HepG2 (cell line): ENCODE results near the gene THADA. TPM values are rescaled to one million over a fixed set of nuclear protein-coding genes. Genes with fewer than 3 reads are reported as not detected.

Experiments
- RFXAP ChIP-seq: sonication (generic); formaldehyde crosslinking; IDR thresholded peaks from 2 replicates; pipeline ENCODE4 v1.4.0; 2020; ENCODE audit warnings: missing genetic modification reagents, borderline replicate concordance
- ZFP82 ChIP-seq: sonication (generic); formaldehyde crosslinking; IDR thresholded peaks from 2 replicates; pipeline ENCODE4 v1.5.1; 2020; ENCODE audit warnings: mild to moderate bottlenecking, missing genetic modification reagents, borderline replicate concordance
- ZNF335 ChIP-seq: sonication (generic); formaldehyde crosslinking; IDR thresholded peaks from 2 replicates; pipeline ENCODE4 v1.4.0; 2020; ENCODE audit warnings: missing genetic modification reagents
- polyA plus RNA-seq, 8 experiments: library from polyadenylated mRNA; depleted of rRNA in 3 of 8; stranded (reverse) in 7 of 8; unstranded in 1 of 8; fragments of >200 nt; fragmentation: Illumina TruSeq in 4 of 8; extraction: Trizol in 4 of 8; gene quantifications; 2 replicates each; pipeline versions ENCODE4 v1.2.1 to v1.2.3, GENCODE V29; 2011 to 2016; ENCODE audit warnings: low read depth in 4 of 8, missing spikeins in 1 of 8, mixed read lengths in 1 of 8; ENCODE audit not compliant: insufficient read depth in 1 of 8
- total RNA-seq, 5 experiments: library from RNA; depleted of rRNA; stranded (reverse); fragments of >200 nt; fragmentation: Illumina TruSeq; extraction: Trizol; gene quantifications; 2 replicates each; pipeline ENCODE4 v1.2.3, GENCODE V29; 2016; ENCODE audit warnings: low read depth in 1 of 5
- TF ChIP-seq, protein P1 (sequence below), 2 experiments: sonication (generic) in 1 of 2; formaldehyde crosslinking in 1 of 2; IDR thresholded peaks; 2 replicates each; pipeline versions ENCODE4 v1.4.0 to v1.6.1; 2016 to 2020; ENCODE audit warnings: borderline replicate concordance in 1 of 2, low read depth in 1 of 2, mild to moderate bottlenecking in 1 of 2, missing genetic modification reagents in 1 of 2
- TF ChIP-seq, protein P2 (sequence below): sonication (generic); formaldehyde crosslinking; IDR thresholded peaks from 2 replicates; pipeline ENCODE4 v1.5.1; 2020; ENCODE audit warnings: mild to moderate bottlenecking, missing genetic modification reagents, borderline replicate concordance
- TF ChIP-seq, protein P3 (sequence below): IDR thresholded peaks from 2 replicates; pipeline ENCODE4 v1.6.1; 2012; ENCODE audit warnings: inconsistent platforms
- TF ChIP-seq, protein P4 (sequence below): sonication (generic); formaldehyde crosslinking; IDR thresholded peaks from 2 replicates; pipeline ENCODE4 v1.8.1; 2023; ENCODE audit warnings: mild to moderate bottlenecking, missing genetic modification reagents
- TF ChIP-seq, protein P5 (sequence below), 2 experiments: sonication (generic) in 1 of 2; formaldehyde crosslinking in 1 of 2; IDR thresholded peaks; 2 replicates each; pipeline versions ENCODE4 v1.4.0 to v1.6.1; 2018 to 2020; ENCODE audit warnings: missing genetic modification reagents in 2 of 2, borderline replicate concordance in 1 of 2, low read depth in 1 of 2, mild to moderate bottlenecking in 1 of 2, missing biosample characterization in 1 of 2
- TF ChIP-seq, protein P6 (sequence below): sonication (generic); formaldehyde crosslinking; IDR thresholded peaks from 2 replicates; pipeline ENCODE4; 2020; ENCODE audit warnings: missing genetic modification reagents, mild to moderate bottlenecking, borderline replicate concordance

THADA gene
- total and polyA plus RNA-seq, 2 of the 13 experiments (the other 11 are each of a cell fraction or from before 2014, with no cell fraction given): 12.7 to 21.7 TPM

DNA sequence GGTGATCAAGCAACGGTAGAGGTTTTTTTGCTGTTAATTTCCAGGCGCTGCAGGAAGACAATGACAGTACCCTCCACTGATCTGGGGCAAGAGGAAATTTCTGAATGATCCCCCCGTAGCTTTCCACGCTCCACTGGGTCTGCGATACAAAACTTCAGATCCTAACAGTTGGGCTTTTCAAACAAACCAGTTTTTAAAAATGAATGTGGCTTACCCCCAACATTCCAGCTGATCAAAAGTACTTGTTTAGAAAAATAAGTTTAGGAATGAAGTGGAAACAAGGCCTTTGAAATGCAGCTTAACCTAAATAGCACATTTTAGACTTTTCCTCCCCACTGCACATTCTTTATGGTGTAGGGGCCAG, 375.1 kb downstream of the THADA start (continued):
- TF ChIP-seq, protein P1, sequence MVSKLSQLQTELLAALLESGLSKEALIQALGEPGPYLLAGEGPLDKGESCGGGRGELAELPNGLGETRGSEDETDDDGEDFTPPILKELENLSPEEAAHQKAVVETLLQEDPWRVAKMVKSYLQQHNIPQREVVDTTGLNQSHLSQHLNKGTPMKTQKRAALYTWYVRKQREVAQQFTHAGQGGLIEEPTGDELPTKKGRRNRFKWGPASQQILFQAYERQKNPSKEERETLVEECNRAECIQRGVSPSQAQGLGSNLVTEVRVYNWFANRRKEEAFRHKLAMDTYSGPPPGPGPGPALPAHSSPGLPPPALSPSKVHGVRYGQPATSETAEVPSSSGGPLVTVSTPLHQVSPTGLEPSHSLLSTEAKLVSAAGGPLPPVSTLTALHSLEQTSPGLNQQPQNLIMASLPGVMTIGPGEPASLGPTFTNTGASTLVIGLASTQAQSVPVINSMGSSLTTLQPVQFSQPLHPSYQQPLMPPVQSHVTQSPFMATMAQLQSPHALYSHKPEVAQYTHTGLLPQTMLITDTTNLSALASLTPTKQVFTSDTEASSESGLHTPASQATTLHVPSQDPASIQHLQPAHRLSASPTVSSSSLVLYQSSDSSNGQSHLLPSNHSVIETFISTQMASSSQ (IDR thresholded peaks at IDR 0.05; ENCODE audit: low read depth): no peak
- TF ChIP-seq, protein P1 (CRISPR knock-in tag; IDR thresholded peaks at IDR 0.05; ENCODE audit: borderline replicate concordance): 0 out of 2 replicates have a peak, but pooled peaks have one; percentile 24
- TF ChIP-seq, protein P2, sequence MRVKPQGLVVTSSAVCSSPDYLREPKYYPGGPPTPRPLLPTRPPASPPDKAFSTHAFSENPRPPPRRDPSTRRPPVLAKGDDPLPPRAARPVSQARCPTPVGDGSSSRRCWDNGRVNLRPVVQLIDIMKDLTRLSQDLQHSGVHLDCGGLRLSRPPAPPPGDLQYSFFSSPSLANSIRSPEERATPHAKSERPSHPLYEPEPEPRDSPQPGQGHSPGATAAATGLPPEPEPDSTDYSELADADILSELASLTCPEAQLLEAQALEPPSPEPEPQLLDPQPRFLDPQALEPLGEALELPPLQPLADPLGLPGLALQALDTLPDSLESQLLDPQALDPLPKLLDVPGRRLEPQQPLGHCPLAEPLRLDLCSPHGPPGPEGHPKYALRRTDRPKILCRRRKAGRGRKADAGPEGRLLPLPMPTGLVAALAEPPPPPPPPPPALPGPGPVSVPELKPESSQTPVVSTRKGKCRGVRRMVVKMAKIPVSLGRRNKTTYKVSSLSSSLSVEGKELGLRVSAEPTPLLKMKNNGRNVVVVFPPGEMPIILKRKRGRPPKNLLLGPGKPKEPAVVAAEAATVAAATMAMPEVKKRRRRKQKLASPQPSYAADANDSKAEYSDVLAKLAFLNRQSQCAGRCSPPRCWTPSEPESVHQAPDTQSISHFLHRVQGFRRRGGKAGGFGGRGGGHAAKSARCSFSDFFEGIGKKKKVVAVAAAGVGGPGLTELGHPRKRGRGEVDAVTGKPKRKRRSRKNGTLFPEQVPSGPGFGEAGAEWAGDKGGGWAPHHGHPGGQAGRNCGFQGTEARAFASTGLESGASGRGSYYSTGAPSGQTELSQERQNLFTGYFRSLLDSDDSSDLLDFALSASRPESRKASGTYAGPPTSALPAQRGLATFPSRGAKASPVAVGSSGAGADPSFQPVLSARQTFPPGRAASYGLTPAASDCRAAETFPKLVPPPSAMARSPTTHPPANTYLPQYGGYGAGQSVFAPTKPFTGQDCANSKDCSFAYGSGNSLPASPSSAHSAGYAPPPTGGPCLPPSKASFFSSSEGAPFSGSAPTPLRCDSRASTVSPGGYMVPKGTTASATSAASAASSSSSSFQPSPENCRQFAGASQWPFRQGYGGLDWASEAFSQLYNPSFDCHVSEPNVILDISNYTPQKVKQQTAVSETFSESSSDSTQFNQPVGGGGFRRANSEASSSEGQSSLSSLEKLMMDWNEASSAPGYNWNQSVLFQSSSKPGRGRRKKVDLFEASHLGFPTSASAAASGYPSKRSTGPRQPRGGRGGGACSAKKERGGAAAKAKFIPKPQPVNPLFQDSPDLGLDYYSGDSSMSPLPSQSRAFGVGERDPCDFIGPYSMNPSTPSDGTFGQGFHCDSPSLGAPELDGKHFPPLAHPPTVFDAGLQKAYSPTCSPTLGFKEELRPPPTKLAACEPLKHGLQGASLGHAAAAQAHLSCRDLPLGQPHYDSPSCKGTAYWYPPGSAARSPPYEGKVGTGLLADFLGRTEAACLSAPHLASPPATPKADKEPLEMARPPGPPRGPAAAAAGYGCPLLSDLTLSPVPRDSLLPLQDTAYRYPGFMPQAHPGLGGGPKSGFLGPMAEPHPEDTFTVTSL (CRISPR knock-in tag): no peak
- TF ChIP-seq, protein P3, sequence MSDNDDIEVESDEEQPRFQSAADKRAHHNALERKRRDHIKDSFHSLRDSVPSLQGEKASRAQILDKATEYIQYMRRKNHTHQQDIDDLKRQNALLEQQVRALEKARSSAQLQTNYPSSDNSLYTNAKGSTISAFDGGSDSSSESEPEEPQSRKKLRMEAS: no peak
- TF ChIP-seq, protein P4, sequence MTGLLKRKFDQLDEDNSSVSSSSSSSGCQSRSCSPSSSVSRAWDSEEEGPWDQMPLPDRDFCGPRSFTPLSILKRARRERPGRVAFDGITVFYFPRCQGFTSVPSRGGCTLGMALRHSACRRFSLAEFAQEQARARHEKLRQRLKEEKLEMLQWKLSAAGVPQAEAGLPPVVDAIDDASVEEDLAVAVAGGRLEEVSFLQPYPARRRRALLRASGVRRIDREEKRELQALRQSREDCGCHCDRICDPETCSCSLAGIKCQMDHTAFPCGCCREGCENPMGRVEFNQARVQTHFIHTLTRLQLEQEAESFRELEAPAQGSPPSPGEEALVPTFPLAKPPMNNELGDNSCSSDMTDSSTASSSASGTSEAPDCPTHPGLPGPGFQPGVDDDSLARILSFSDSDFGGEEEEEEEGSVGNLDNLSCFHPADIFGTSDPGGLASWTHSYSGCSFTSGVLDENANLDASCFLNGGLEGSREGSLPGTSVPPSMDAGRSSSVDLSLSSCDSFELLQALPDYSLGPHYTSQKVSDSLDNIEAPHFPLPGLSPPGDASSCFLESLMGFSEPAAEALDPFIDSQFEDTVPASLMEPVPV (CRISPR knock-in tag): 0 out of 2 replicates have a peak, but pooled peaks have one; percentile 46
- TF ChIP-seq, protein P5, sequence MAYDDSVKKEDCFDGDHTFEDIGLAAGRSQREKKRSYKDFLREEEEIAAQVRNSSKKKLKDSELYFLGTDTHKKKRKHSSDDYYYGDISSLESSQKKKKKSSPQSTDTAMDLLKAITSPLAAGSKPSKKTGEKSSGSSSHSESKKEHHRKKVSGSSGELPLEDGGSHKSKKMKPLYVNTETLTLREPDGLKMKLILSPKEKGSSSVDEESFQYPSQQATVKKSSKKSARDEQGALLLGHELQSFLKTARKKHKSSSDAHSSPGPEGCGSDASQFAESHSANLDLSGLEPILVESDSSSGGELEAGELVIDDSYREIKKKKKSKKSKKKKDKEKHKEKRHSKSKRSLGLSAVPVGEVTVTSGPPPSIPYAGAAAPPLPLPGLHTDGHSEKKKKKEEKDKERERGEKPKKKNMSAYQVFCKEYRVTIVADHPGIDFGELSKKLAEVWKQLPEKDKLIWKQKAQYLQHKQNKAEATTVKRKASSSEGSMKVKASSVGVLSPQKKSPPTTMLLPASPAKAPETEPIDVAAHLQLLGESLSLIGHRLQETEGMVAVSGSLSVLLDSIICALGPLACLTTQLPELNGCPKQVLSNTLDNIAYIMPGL (CRISPR knock-in tag; IDR thresholded peaks at IDR 0.05; ENCODE audit: borderline replicate concordance in 1 of 2, low read depth in 1 of 2): no peak
- TF ChIP-seq ZNF335 (CRISPR knock-in tag) (0 out of 2 replicates have a peak, but pooled peaks have one; percentile 4), ZFP82 (CRISPR knock-in tag) (peak; percentile 24; the same call in 1 of the 2 replicates), RFXAP (0 out of 2 replicates have a peak, but pooled peaks have one; percentile 23)
- TF ChIP-seq, protein P6, sequence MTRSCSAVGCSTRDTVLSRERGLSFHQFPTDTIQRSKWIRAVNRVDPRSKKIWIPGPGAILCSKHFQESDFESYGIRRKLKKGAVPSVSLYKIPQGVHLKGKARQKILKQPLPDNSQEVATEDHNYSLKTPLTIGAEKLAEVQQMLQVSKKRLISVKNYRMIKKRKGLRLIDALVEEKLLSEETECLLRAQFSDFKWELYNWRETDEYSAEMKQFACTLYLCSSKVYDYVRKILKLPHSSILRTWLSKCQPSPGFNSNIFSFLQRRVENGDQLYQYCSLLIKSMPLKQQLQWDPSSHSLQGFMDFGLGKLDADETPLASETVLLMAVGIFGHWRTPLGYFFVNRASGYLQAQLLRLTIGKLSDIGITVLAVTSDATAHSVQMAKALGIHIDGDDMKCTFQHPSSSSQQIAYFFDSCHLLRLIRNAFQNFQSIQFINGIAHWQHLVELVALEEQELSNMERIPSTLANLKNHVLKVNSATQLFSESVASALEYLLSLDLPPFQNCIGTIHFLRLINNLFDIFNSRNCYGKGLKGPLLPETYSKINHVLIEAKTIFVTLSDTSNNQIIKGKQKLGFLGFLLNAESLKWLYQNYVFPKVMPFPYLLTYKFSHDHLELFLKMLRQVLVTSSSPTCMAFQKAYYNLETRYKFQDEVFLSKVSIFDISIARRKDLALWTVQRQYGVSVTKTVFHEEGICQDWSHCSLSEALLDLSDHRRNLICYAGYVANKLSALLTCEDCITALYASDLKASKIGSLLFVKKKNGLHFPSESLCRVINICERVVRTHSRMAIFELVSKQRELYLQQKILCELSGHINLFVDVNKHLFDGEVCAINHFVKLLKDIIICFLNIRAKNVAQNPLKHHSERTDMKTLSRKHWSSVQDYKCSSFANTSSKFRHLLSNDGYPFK (CRISPR knock-in tag): no peak
